K562 (cell line): ENCODE data around the gene RHBDF2.

Experiments
- HNRNPK ChIP-seq: fragments of 200-400 bp; formaldehyde crosslinking; IDR thresholded peaks from one replicate; pipeline ENCODE4 v1.6.1; 2018; ENCODE audit warnings: mild to moderate bottlenecking, low read depth, low read length; ENCODE audit not compliant: poor library complexity, severe bottlenecking
- MEF2D ChIP-seq: conservative IDR thresholded peaks from 2 replicates; pipeline ENCODE4 v1.6.1; 2016; ENCODE audit warnings: low read depth, missing genetic modification characterization, missing compliant biosample characterization
- MTF1 ChIP-seq: fragments of 250-450 bp; sonication (Bioruptor Pico); IDR thresholded peaks from 2 replicates; pipeline ENCODE4 v1.9.0; 2021; ENCODE audit warnings: moderate library complexity, mild to moderate bottlenecking, inconsistent platforms, borderline replicate concordance
- PHF8 ChIP-seq: fragments of 200-600 bp; sonication (generic); IDR thresholded peaks from 2 replicates; pipeline ENCODE4 v1.6.1; 2012; ENCODE audit warnings: mixed run types, mild to moderate bottlenecking, inconsistent platforms, low read length, moderate library complexity, borderline replicate concordance
- POLR2A ChIP-seq: fragments of 450-650 bp; conservative IDR thresholded peaks from 2 replicates; pipeline ENCODE4 v1.6.1; 2016
- REST ChIP-seq, 2 experiments: fragments of 450-650 bp; formaldehyde crosslinking in 1 of 2; IDR thresholded peaks; 2 replicates each; pipeline versions ENCODE4 v1.4.0 to v1.6.1; 2014 to 2020; ENCODE audit warnings: mild to moderate bottlenecking in 2 of 2, borderline replicate concordance in 1 of 2, low read depth in 1 of 2
- SMC3 ChIP-seq: conservative IDR thresholded peaks from 2 replicates; pipeline ENCODE4 v1.6.1; 2011; ENCODE audit warnings: low read depth, low read length, improper control_type of control experiment; ENCODE audit not compliant: insufficient read depth
- STAT6 ChIP-seq: sonication (generic); formaldehyde crosslinking; IDR thresholded peaks from 2 replicates; pipeline ENCODE4 v1.8.1; 2023; ENCODE audit warnings: mild to moderate bottlenecking, missing genetic modification reagents
- TSHZ1 ChIP-seq: fragments of 250-450 bp; sonication (Bioruptor Pico); IDR thresholded peaks from 2 replicates; pipeline ENCODE4 v1.4.0; 2020; ENCODE audit warnings: mild to moderate bottlenecking, moderate library complexity
- ZNF740 ChIP-seq, 3 experiments: fragments of 200-800 bp in 1 of 3; sonication (Bioruptor generic) in 1 of 3; sonication (generic) in 1 of 3; formaldehyde crosslinking in 1 of 3; IDR thresholded peaks; 2 replicates each; pipeline versions ENCODE4 v1.6.1 to v1.8.0; 2016 to 2022; ENCODE audit warnings: mild to moderate bottlenecking in 2 of 3, missing compliant biosample characterization in 2 of 3, missing genetic modification characterization in 2 of 3, missing genetic modification reagents in 1 of 3
- TF ChIP-seq, protein P1 (sequence below): sonication (generic); formaldehyde crosslinking; IDR thresholded peaks from 2 replicates; pipeline ENCODE4 v1.8.0; 2023; ENCODE audit warnings: mild to moderate bottlenecking, missing genetic modification reagents

GRCh38 chr17:76442341-76443338 is 58.6 kb downstream of the RHBDF2 start:
- TF ChIP-seq MEF2D (tag): no peak
- no peak for TF ChIP-seq STAT6 (CRISPR knock-in tag)
- no peak for TF ChIP-seq REST (IDR thresholded peaks at IDR 0.05; ENCODE audit: borderline replicate concordance)
- TF ChIP-seq REST (CRISPR knock-in tag; IDR thresholded peaks at IDR 0.05; ENCODE audit: low read depth): no peak
- no peak for TF ChIP-seq HNRNPK
- no peak for TF ChIP-seq SMC3
- no peak for TF ChIP-seq MTF1 (CRISPR knock-in tag)
- no peak for TF ChIP-seq ZNF740 (CRISPR knock-in tag; IDR thresholded peaks at IDR 0.05)
- TF ChIP-seq ZNF740 (tag; IDR thresholded peaks at IDR 0.05): no peak
- no peak for TF ChIP-seq TSHZ1
- TF ChIP-seq, protein P1, sequence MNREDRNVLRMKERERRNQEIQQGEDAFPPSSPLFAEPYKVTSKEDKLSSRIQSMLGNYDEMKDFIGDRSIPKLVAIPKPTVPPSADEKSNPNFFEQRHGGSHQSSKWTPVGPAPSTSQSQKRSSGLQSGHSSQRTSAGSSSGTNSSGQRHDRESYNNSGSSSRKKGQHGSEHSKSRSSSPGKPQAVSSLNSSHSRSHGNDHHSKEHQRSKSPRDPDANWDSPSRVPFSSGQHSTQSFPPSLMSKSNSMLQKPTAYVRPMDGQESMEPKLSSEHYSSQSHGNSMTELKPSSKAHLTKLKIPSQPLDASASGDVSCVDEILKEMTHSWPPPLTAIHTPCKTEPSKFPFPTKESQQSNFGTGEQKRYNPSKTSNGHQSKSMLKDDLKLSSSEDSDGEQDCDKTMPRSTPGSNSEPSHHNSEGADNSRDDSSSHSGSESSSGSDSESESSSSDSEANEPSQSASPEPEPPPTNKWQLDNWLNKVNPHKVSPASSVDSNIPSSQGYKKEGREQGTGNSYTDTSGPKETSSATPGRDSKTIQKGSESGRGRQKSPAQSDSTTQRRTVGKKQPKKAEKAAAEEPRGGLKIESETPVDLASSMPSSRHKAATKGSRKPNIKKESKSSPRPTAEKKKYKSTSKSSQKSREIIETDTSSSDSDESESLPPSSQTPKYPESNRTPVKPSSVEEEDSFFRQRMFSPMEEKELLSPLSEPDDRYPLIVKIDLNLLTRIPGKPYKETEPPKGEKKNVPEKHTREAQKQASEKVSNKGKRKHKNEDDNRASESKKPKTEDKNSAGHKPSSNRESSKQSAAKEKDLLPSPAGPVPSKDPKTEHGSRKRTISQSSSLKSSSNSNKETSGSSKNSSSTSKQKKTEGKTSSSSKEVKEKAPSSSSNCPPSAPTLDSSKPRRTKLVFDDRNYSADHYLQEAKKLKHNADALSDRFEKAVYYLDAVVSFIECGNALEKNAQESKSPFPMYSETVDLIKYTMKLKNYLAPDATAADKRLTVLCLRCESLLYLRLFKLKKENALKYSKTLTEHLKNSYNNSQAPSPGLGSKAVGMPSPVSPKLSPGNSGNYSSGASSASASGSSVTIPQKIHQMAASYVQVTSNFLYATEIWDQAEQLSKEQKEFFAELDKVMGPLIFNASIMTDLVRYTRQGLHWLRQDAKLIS (CRISPR knock-in tag): no peak
- peak; percentile 51 for TF ChIP-seq POLR2A
- TF ChIP-seq PHF8: no peak
